Keratinocyte (primary cell): ENCODE measurements around the gene MYO7B. TPM values are rescaled to one million over a fixed set of nuclear protein-coding genes. Genes with fewer than 3 reads are reported as not detected.

Experiments used
- DNase-seq: peaks from one replicate; pipeline ENCODE4 v3.0.0-alpha.2; 2011; ENCODE audit warnings: low read depth, missing footprints, low spot score
- FAIRE-seq: peaks from 2 replicates; lab custom pipeline; 2011; peaks lifted over from hg19 to GRCh38; lab: Jason Lieb, UNC
- H2AFZ ChIP-seq: 2 replicates; pipeline ENCODE4 v1.6.0; 2012; ENCODE audit warnings: low read length, control low read depth, inconsistent platforms; ENCODE audit not compliant: control insufficient read depth
- H3K27ac ChIP-seq: 2 replicates; pipeline ENCODE4 v1.5.1; 2011; ENCODE audit warnings: low read length; ENCODE audit not compliant: control insufficient read depth, insufficient read depth
- H3K27me3 ChIP-seq: 3 replicates; pipeline ENCODE4 v1.6.0; 2011; ENCODE audit warnings: low read length; ENCODE audit not compliant: control insufficient read depth, insufficient read depth; ENCODE audit errors: extremely low read depth
- H3K36me3 ChIP-seq, 2 experiments: 2 replicates in 1 of 2; 3 replicates in 1 of 2; pipeline ENCODE4 v1.5.1; 2011; ENCODE audit warnings: low read length in 2 of 2, mild to moderate bottlenecking in 1 of 2; ENCODE audit not compliant: control insufficient read depth in 2 of 2, insufficient read depth in 2 of 2; ENCODE audit errors: extremely low read depth in 1 of 2
- H3K4me1 ChIP-seq: 3 replicates; pipeline ENCODE4 v1.5.1; 2011; ENCODE audit warnings: low read length; ENCODE audit not compliant: control insufficient read depth, insufficient read depth; ENCODE audit errors: extremely low read depth
- H3K4me2 ChIP-seq: 3 replicates; pipeline ENCODE4 v1.6.0; 2011; ENCODE audit warnings: low read depth, low read length; ENCODE audit not compliant: control insufficient read depth, insufficient read depth; ENCODE audit errors: extremely low read depth
- H3K4me3 ChIP-seq, 3 experiments: fragments of 200-600 bp in 1 of 3; sonication (generic) in 1 of 3; 2 replicates in 2 of 3; 3 replicates in 1 of 3; pipeline ENCODE4 v1.5.1; 2011 to 2016; ENCODE audit warnings: low read length in 3 of 3, mild to moderate bottlenecking in 3 of 3, control low read depth in 2 of 3, inconsistent platforms in 1 of 3, low read depth in 1 of 3, mixed read lengths in 1 of 3, mixed run types in 1 of 3, moderate library complexity in 1 of 3; ENCODE audit not compliant: control insufficient read depth in 2 of 3, insufficient read depth in 2 of 3; ENCODE audit errors: extremely low read depth in 1 of 3
- H3K79me2 ChIP-seq: 2 replicates; pipeline ENCODE4 v1.6.0; 2012; ENCODE audit warnings: low read length; ENCODE audit not compliant: control insufficient read depth, insufficient read depth
- H3K9ac ChIP-seq: 3 replicates; pipeline ENCODE4 v1.6.0; 2011; ENCODE audit warnings: low read length; ENCODE audit not compliant: control insufficient read depth, insufficient read depth; ENCODE audit errors: extremely low read depth
- H3K9me1 ChIP-seq: 3 replicates; pipeline ENCODE4 v1.6.0; 2011; ENCODE audit warnings: low read length; ENCODE audit not compliant: control insufficient read depth, insufficient read depth; ENCODE audit errors: extremely low read depth
- H3K9me3 ChIP-seq: 2 replicates; pipeline ENCODE4 v1.5.1; 2012; ENCODE audit warnings: low read depth, low read length; ENCODE audit not compliant: control insufficient read depth
- H4K20me1 ChIP-seq: 3 replicates; pipeline ENCODE4 v1.6.0; 2011; ENCODE audit warnings: low read length; ENCODE audit not compliant: control insufficient read depth, insufficient read depth; ENCODE audit errors: extremely low read depth
- EZH2 ChIP-seq: IDR thresholded peaks from one replicate; pipeline ENCODE4 v1.6.1; 2012; ENCODE audit warnings: inconsistent platforms, mild to moderate bottlenecking, low read length, moderate library complexity
- dilution Hi-C: fragments of 300-500 bp; cut with MboI; formaldehyde crosslinking; loops from one replicate; pipeline ENCODE4 v1.7.0; 2020; ENCODE audit warnings: low sequenced_read_pairs; ENCODE audit not compliant: extremely low pct_ligation_motif_present
- polyA plus RNA-seq, 5 experiments: library from polyadenylated mRNA; depleted of rRNA in 3 of 5; stranded (reverse) in 3 of 5; stranded (forward) in 1 of 5; unstranded in 1 of 5; fragments of >200 nt; gene quantifications; 1 replicate in 1 of 5; 2 replicates in 3 of 5; 3 replicates in 1 of 5; pipeline versions ENCODE4 v1.2.1 to v1.2.3, GENCODE V29; 2011 to 2012; ENCODE audit warnings: missing spikeins in 2 of 5, low read depth in 1 of 5, low replicate concordance in 1 of 5
- TF ChIP-seq, protein P1 (sequence below), 3 experiments: IDR thresholded peaks in 1 of 3; conservative IDR thresholded peaks in 1 of 3; optimal IDR thresholded peaks in 1 of 3; 2 replicates in 2 of 3; 3 replicates in 1 of 3; pipeline versions ENCODE3 to v1.5.1; 2011; ENCODE audit warnings: low read length in 3 of 3, mild to moderate bottlenecking in 3 of 3, moderate library complexity in 2 of 3, control low read depth in 1 of 3, inconsistent platforms in 1 of 3; ENCODE audit not compliant: insufficient read depth in 2 of 3; ENCODE audit errors: extremely low read depth in 1 of 3

Gene MYO7B
- polyA plus RNA-seq, 1 donor (not counting 4 experiments of a cell fraction or from before 2014, with no cell fraction given): not detected

DNA sequence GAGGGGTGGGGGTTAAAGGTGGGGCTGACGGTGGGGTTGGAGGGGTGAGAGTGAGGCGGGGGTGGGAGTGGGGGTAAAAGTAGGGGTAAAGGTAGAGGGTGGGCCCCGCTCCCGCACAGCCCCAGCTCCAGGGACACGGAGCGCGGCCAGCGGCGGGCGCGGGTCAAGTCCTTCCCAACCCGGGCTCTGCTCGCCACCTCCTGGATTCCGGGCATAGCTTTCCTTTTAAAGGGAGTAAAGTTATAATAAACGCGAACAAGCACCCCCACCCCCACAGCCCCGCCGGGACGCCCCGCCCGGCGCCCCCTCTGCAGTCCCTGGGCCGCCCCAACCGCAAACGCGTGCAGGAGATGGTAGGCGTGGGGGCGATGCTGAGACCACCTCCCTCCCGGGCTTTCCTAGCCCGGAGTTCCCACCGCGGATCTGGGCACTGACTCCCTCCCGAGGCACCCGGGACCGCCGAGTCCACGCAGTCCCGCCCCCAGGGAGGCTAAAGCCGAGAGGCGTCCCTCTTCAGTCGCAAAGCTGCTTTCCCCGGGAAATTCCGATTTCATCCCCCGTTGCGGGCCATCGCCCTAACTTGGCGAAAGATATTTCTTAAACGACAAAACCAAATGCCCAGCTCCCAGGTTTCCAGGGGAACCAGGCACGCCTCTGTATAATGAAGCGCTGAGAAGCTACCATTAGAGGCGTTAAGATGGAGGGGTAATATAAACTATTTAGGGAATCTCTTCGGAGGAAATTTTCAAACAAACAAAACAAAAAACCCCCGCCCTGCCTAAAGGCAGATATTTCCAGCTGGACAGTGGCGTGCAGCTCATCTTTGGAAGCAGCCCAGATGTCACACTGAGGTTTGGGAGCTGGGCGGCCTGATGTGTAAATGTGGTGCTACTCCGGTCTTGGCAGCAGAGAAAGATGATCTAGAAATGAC is 140.1 kb downstream of the MYO7B start, which contains the start of gene LIMS2:
LIMS2 (minus strand) TSS at position 200 of the 931 bp plus-strand sequence. CDS start 506 bp downstream, outside the sequence.
- no peaks in the 10 kb centered on the region for H3K9me1 ChIP-seq
- peak within 1 kb of the TSS; percentile 55 for H3K4me2 ChIP-seq
- peak within 1 kb of the TSS; percentile 11 to 41 (median 27) for H3K4me3 ChIP-seq
- FAIRE-seq (no peak), DNase-seq (no peak)
- no peak within 1 kb of the TSS for H3K9ac ChIP-seq
- TF ChIP-seq, protein P1, sequence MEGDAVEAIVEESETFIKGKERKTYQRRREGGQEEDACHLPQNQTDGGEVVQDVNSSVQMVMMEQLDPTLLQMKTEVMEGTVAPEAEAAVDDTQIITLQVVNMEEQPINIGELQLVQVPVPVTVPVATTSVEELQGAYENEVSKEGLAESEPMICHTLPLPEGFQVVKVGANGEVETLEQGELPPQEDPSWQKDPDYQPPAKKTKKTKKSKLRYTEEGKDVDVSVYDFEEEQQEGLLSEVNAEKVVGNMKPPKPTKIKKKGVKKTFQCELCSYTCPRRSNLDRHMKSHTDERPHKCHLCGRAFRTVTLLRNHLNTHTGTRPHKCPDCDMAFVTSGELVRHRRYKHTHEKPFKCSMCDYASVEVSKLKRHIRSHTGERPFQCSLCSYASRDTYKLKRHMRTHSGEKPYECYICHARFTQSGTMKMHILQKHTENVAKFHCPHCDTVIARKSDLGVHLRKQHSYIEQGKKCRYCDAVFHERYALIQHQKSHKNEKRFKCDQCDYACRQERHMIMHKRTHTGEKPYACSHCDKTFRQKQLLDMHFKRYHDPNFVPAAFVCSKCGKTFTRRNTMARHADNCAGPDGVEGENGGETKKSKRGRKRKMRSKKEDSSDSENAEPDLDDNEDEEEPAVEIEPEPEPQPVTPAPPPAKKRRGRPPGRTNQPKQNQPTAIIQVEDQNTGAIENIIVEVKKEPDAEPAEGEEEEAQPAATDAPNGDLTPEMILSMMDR (optimal IDR thresholded peaks at IDR 0.05 in 1 of 3, IDR thresholded peaks at IDR 0.05 in 1 of 3, conservative IDR thresholded peaks at IDR 0.05 in 1 of 3; ENCODE audit: extremely low read depth in 1 of 3, insufficient read depth in 2 of 3, low read length in 3 of 3): peak in 2 of 3 experiments; percentile 3 to 9
- TF ChIP-seq EZH2: peak; percentile 91
- no peaks in the 10 kb centered on the region for H3K79me2 ChIP-seq
- H4K20me1 ChIP-seq: no peaks in the 10 kb centered on the region
- peaks cover 5% of the 10 kb centered on the region for H3K4me1 ChIP-seq
- H3K9me3 ChIP-seq: no peaks in the 10 kb centered on the region
- peak within 1 kb of the TSS; percentile 38 for H2AFZ ChIP-seq
- H3K27ac ChIP-seq: no peak within 1 kb of the TSS
- peaks cover 70% of the 10 kb centered on the region for H3K27me3 ChIP-seq
- dilution Hi-C loops: loop anchor here (25.0 kb wide), 1 partner anchor 88 kb away; no protein-coding TSS in a partner anchor
- H3K36me3 ChIP-seq: no peaks in the 10 kb centered on the region

DNA sequence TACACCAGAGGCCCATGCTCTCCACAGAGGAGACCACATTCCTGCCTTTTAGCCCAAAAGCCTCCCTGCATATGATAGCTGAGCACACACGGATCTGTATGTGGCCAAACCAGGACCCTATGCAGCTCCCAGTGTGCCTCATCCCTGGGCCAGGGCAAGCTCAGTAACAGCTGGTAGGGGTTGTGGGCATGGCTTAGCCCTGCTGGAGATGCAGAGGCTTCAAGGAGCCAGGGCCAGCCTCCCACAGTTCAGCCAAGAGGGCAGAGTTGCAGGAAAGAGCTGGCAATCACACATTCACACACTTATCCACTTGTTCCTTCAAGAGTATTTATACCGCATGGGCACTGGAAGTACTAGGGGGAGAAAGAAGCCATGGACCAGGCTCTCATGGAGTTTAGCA is 141.4 kb downstream of the MYO7B start:
- TF ChIP-seq EZH2: no peak
- TF ChIP-seq, protein P1 (optimal IDR thresholded peaks at IDR 0.05 in 1 of 3, IDR thresholded peaks at IDR 0.05 in 1 of 3, conservative IDR thresholded peaks at IDR 0.05 in 1 of 3; ENCODE audit: extremely low read depth in 1 of 3, insufficient read depth in 2 of 3, low read length in 3 of 3): no peak
- Histone ChIP-seq H3K4me3 (no peak overlapping the region), H3K9me3 (no peaks in the 10 kb centered on the region), H2AFZ (no peak overlapping the region), H3K9ac (no peak overlapping the region), H3K4me1 (peaks cover 5% of the 10 kb centered on the region), H3K9me1 (no peaks in the 10 kb centered on the region), H3K27ac (no peak overlapping the region), H4K20me1 (no peaks in the 10 kb centered on the region), H3K79me2 (no peaks in the 10 kb centered on the region), H3K36me3 (no peaks in the 10 kb centered on the region), H3K27me3 (peaks cover 65% of the 10 kb centered on the region), H3K4me2 (no peak overlapping the region)
- DNase-seq (no peak), FAIRE-seq (no peak)
- dilution Hi-C loops: loop anchor here (25.0 kb wide), 1 partner anchor 90 kb away; no protein-coding TSS in a partner anchor
